Measurements from ENCODE around the gene ATXN7L1.
A peak's percentile ranks its signal among the peaks of the same experiment; 100 is the strongest.
"Not testable (repeated sequence)": the region's sequence is repeated elsewhere in the genome, so short reads cannot be mapped to it uniquely, and the experiment has no call there.

ATXN7L1 gene

GRCh38 chr7:105699568-105700236, 176.7 kb downstream of the ATXN7L1 start:
- H3K4me3 ChIP-seq (ENCODE audit: low read length) = no peak overlapping the region
- no peaks in the 10 kb centered on the region for H3K27me3 ChIP-seq (ENCODE audit: control insufficient read depth, insufficient read depth, low read length)
- no peak overlapping the region for H3K27ac ChIP-seq (ENCODE audit: low read length)
- H3K4me1 ChIP-seq (ENCODE audit: control insufficient read depth, low read depth, low read length) = peaks cover 40% of the 10 kb centered on the region
- H3K9me3 ChIP-seq (ENCODE audit: control insufficient read depth, low read depth, low read length) = no peaks in the 10 kb centered on the region
- no peak overlapping the region for H3K9ac ChIP-seq (ENCODE audit: low read length)
- no peaks in the 10 kb centered on the region for H3K36me3 ChIP-seq (ENCODE audit: control insufficient read depth, low read depth, low read length)

- H3K4me1 ChIP-seq (ENCODE audit: control insufficient read depth, low read depth, low read length) = peaks cover 40% of the 10 kb centered on the region
- H3K4me3 ChIP-seq (ENCODE audit: low read length) = no peak overlapping the region
- H3K27ac ChIP-seq (ENCODE audit: low read length) = no peak overlapping the region
- no peak overlapping the region for H3K9ac ChIP-seq (ENCODE audit: low read length)
- no peaks in the 10 kb centered on the region for H3K27me3 ChIP-seq (ENCODE audit: control insufficient read depth, insufficient read depth, low read length)
- no peaks in the 10 kb centered on the region for H3K9me3 ChIP-seq (ENCODE audit: control insufficient read depth, low read depth, low read length)
- no peaks in the 10 kb centered on the region for H3K36me3 ChIP-seq (ENCODE audit: control insufficient read depth, low read depth, low read length)
These were observed 177.9 kb downstream of the ATXN7L1 start for GRCh38 chr7:105698531-105698930.

- H3K27me3 ChIP-seq (ENCODE audit: control insufficient read depth, insufficient read depth, low read length) = no peaks in the 10 kb centered on the region
- no peak overlapping the region for H3K9ac ChIP-seq (ENCODE audit: low read length)
- peak overlapping the region; percentile 50 for H3K27ac ChIP-seq (ENCODE audit: low read length)
- no peaks in the 10 kb centered on the region for H3K9me3 ChIP-seq (ENCODE audit: control insufficient read depth, low read depth, low read length)
- no peaks in the 10 kb centered on the region for H3K36me3 ChIP-seq (ENCODE audit: control insufficient read depth, low read depth, low read length)
- peaks cover 40% of the 10 kb centered on the region for H3K4me1 ChIP-seq (ENCODE audit: control insufficient read depth, low read depth, low read length)
- H3K4me3 ChIP-seq (ENCODE audit: low read length) = no peak overlapping the region
These were observed 178.6 kb downstream of the ATXN7L1 start for GRCh38 chr7:105697753-105698152.

GRCh38 chr7:105697169-105697568, 179.2 kb downstream of the ATXN7L1 start:
- not testable (repeated sequence) for H3K4me3 ChIP-seq (ENCODE audit: low read length); H3K27me3 ChIP-seq (ENCODE audit: control insufficient read depth, insufficient read depth, low read length); H3K36me3 ChIP-seq (ENCODE audit: control insufficient read depth, low read depth, low read length); H3K9ac ChIP-seq (ENCODE audit: low read length); H3K27ac ChIP-seq (ENCODE audit: low read length); H3K9me3 ChIP-seq (ENCODE audit: control insufficient read depth, low read depth, low read length)
- peaks cover 39% of the 10 kb centered on the region for H3K4me1 ChIP-seq (ENCODE audit: control insufficient read depth, low read depth, low read length)

- H3K4me1 ChIP-seq (ENCODE audit: control insufficient read depth, low read depth, low read length) = peaks cover 58% of the 10 kb centered on the region
- H3K27ac ChIP-seq (ENCODE audit: low read length) = no peak overlapping the region
- no peaks in the 10 kb centered on the region for H3K9me3 ChIP-seq (ENCODE audit: control insufficient read depth, low read depth, low read length)
- no peaks in the 10 kb centered on the region for H3K27me3 ChIP-seq (ENCODE audit: control insufficient read depth, insufficient read depth, low read length)
- H3K36me3 ChIP-seq (ENCODE audit: control insufficient read depth, low read depth, low read length) = no peaks in the 10 kb centered on the region
- no peak overlapping the region for H3K9ac ChIP-seq (ENCODE audit: low read length)
- no peak overlapping the region for H3K4me3 ChIP-seq (ENCODE audit: low read length)
These were observed 182.8 kb downstream of the ATXN7L1 start for GRCh38 chr7:105693576-105693975.

- Histone ChIP-seq H3K36me3 (ENCODE audit: control insufficient read depth, low read depth, low read length) (no peaks in the 10 kb centered on the region), H3K9ac (ENCODE audit: low read length) (peak overlapping the region; percentile 51), H3K27me3 (ENCODE audit: control insufficient read depth, insufficient read depth, low read length) (no peaks in the 10 kb centered on the region), H3K27ac (ENCODE audit: low read length) (no peak overlapping the region), H3K9me3 (ENCODE audit: control insufficient read depth, low read depth, low read length) (no peaks in the 10 kb centered on the region), H3K4me3 (ENCODE audit: low read length) (peak overlapping the region; percentile 49), H3K4me1 (ENCODE audit: control insufficient read depth, low read depth, low read length) (peaks cover 58% of the 10 kb centered on the region)
These were observed 184.5 kb downstream of the ATXN7L1 start for GRCh38 chr7:105691680-105692564.

GRCh38 chr7:105691082-105691679, 185.2 kb downstream of the ATXN7L1 start:
- no peaks in the 10 kb centered on the region for H3K36me3 ChIP-seq (ENCODE audit: control insufficient read depth, low read depth, low read length)
- H3K4me3 ChIP-seq (ENCODE audit: low read length) = peak overlapping the region; percentile 49
- H3K4me1 ChIP-seq (ENCODE audit: control insufficient read depth, low read depth, low read length) = peaks cover 52% of the 10 kb centered on the region
- H3K27ac ChIP-seq (ENCODE audit: low read length) = peak overlapping the region; percentile 26
- no peaks in the 10 kb centered on the region for H3K27me3 ChIP-seq (ENCODE audit: control insufficient read depth, insufficient read depth, low read length)
- H3K9ac ChIP-seq (ENCODE audit: low read length) = peak overlapping the region; percentile 51
- H3K9me3 ChIP-seq (ENCODE audit: control insufficient read depth, low read depth, low read length) = no peaks in the 10 kb centered on the region

GRCh38 chr7:105690325-105690945, 186.0 kb downstream of the ATXN7L1 start:
- Histone ChIP-seq H3K4me3 (ENCODE audit: low read length) (peak overlapping the region; percentile 49), H3K9me3 (ENCODE audit: control insufficient read depth, low read depth, low read length) (no peaks in the 10 kb centered on the region), H3K9ac (ENCODE audit: low read length) (peak overlapping the region; percentile 51), H3K4me1 (ENCODE audit: control insufficient read depth, low read depth, low read length) (peaks cover 45% of the 10 kb centered on the region), H3K27me3 (ENCODE audit: control insufficient read depth, insufficient read depth, low read length) (no peaks in the 10 kb centered on the region), H3K36me3 (ENCODE audit: control insufficient read depth, low read depth, low read length) (no peaks in the 10 kb centered on the region), H3K27ac (ENCODE audit: low read length) (peak overlapping the region; percentile 26)

- H3K9ac ChIP-seq (ENCODE audit: low read length) = peak overlapping the region; percentile 47
These were observed 187.2 kb downstream of the ATXN7L1 start for GRCh38 chr7:105689067-105689819.

GRCh38 chr7:105688617-105689016, 187.8 kb downstream of the ATXN7L1 start:
- H3K4me1 ChIP-seq (ENCODE audit: control insufficient read depth, low read depth, low read length) = peaks cover 43% of the 10 kb centered on the region
- no peaks in the 10 kb centered on the region for H3K9me3 ChIP-seq (ENCODE audit: control insufficient read depth, low read depth, low read length)
- H3K4me3 ChIP-seq (ENCODE audit: low read length) = no peak overlapping the region
- H3K27ac ChIP-seq (ENCODE audit: low read length) = peak overlapping the region; percentile 28
- no peaks in the 10 kb centered on the region for H3K27me3 ChIP-seq (ENCODE audit: control insufficient read depth, insufficient read depth, low read length)
- no peaks in the 10 kb centered on the region for H3K36me3 ChIP-seq (ENCODE audit: control insufficient read depth, low read depth, low read length)
- no peak overlapping the region for H3K9ac ChIP-seq (ENCODE audit: low read length)

More at GRCh38 chr7:105689067-105689819, 187.2 kb downstream of the ATXN7L1 start:
- no peaks in the 10 kb centered on the region for H3K9me3 ChIP-seq (ENCODE audit: control insufficient read depth, low read depth, low read length)
- no peaks in the 10 kb centered on the region for H3K36me3 ChIP-seq (ENCODE audit: control insufficient read depth, low read depth, low read length)
- H3K27me3 ChIP-seq (ENCODE audit: control insufficient read depth, insufficient read depth, low read length) = no peaks in the 10 kb centered on the region
- H3K4me3 ChIP-seq (ENCODE audit: low read length) = no peak overlapping the region
- peak overlapping the region; percentile 66 for H3K27ac ChIP-seq (ENCODE audit: low read length)
- peaks cover 43% of the 10 kb centered on the region for H3K4me1 ChIP-seq (ENCODE audit: control insufficient read depth, low read depth, low read length)

GRCh38 chr7:105685161-105685560, 191.2 kb downstream of the ATXN7L1 start:
- Histone ChIP-seq H3K4me3 (ENCODE audit: low read length) (no peak overlapping the region), H3K9ac (ENCODE audit: low read length) (no peak overlapping the region), H3K27ac (ENCODE audit: low read length) (no peak overlapping the region), H3K36me3 (ENCODE audit: control insufficient read depth, low read depth, low read length) (no peaks in the 10 kb centered on the region), H3K9me3 (ENCODE audit: control insufficient read depth, low read depth, low read length) (no peaks in the 10 kb centered on the region), H3K4me1 (ENCODE audit: control insufficient read depth, low read depth, low read length) (peaks cover 37% of the 10 kb centered on the region), H3K27me3 (ENCODE audit: control insufficient read depth, insufficient read depth, low read length) (no peaks in the 10 kb centered on the region)

Data from iPS-18a (cell line).